Superior temporal gyrus (tissue), 1 donor: Measurements from ENCODE around the gene YAP1.

Source experiments
- DNase-seq: peaks from one replicate; pipeline ENCODE4 v3.0.0-alpha.2; 2016; ENCODE audit errors: extremely low spot score

YAP1 gene

GRCh38 chr11:102117472-102118113 is 7.3 kb downstream of the YAP1 start:
- DNase-seq: no peak

- no peak for DNase-seq
Observed at GRCh38 chr11:102118937-102119336, 8.7 kb downstream of the YAP1 start.

- no peak for DNase-seq
Observed at GRCh38 chr11:102119997-102120396, 9.8 kb downstream of the YAP1 start.

GRCh38 chr11:102120437-102120973 is 10.3 kb downstream of the YAP1 start:
- no peak for DNase-seq

- DNase-seq: no peak
Observed at GRCh38 chr11:102121329-102121728, 11.1 kb downstream of the YAP1 start.

- DNase-seq: no peak
Observed at GRCh38 chr11:102134597-102134996, 24.4 kb downstream of the YAP1 start.

GRCh38 chr11:102135256-102135655 is 25.0 kb downstream of the YAP1 start:
- no peak for DNase-seq

GRCh38 chr11:102138223-102138622 is 28.0 kb downstream of the YAP1 start:
- DNase-seq: no peak

GRCh38 chr11:102138670-102139069 is 28.4 kb downstream of the YAP1 start:
- DNase-seq: no peak

GRCh38 chr11:102139081-102139498 is 28.8 kb downstream of the YAP1 start:
- no peak for DNase-seq

- DNase-seq: no peak
Observed at GRCh38 chr11:102142333-102142732, 32.1 kb downstream of the YAP1 start.

GRCh38 chr11:102143867-102144266 is 33.6 kb downstream of the YAP1 start:
- DNase-seq: no peak

- DNase-seq: no peak
Observed at GRCh38 chr11:102144357-102145355, 34.4 kb downstream of the YAP1 start.

- DNase-seq: no peak
Observed at GRCh38 chr11:102147015-102147414, 36.8 kb downstream of the YAP1 start.

GRCh38 chr11:102147632-102148031 is 37.4 kb downstream of the YAP1 start:
- DNase-seq: no peak

GRCh38 chr11:102148059-102148458 is 37.8 kb downstream of the YAP1 start:
- no peak for DNase-seq

- no peak for DNase-seq
Observed at GRCh38 chr11:102151784-102152525, 41.7 kb downstream of the YAP1 start.

- DNase-seq: no peak
Observed at GRCh38 chr11:102153082-102153481, 42.8 kb downstream of the YAP1 start.

- no peak for DNase-seq
Observed at GRCh38 chr11:102154806-102155205, 44.6 kb downstream of the YAP1 start.

GRCh38 chr11:102155676-102156075 is 45.4 kb downstream of the YAP1 start:
- no peak for DNase-seq

GRCh38 chr11:102157219-102157618 is 47.0 kb downstream of the YAP1 start:
- DNase-seq: no peak

GRCh38 chr11:102158164-102158735 is 48.0 kb downstream of the YAP1 start:
- DNase-seq: no peak
